ENCODE results near the gene SCAI. TPM values are rescaled to one million over a fixed set of nuclear protein-coding genes. Genes with fewer than 3 reads are reported as not detected.
"Not testable (repeated sequence)": the region's sequence is repeated elsewhere in the genome, so short reads cannot be mapped to it uniquely, and the experiment has no call there.

The SCAI gene
- total RNA-seq, 1 donor from 2014 or later = 7.2 TPM

- DNase-seq (ENCODE audit: low spot score) = no peak
These were observed 195.5 kb downstream of the SCAI start for GRCh38 chr9:124947727-124948391.

GRCh38 chr9:124946167-124946566, 197.2 kb downstream of the SCAI start:
- DNase-seq (ENCODE audit: low spot score) = no peak

- DNase-seq (ENCODE audit: low spot score) = peak; percentile 70
These were observed 201.4 kb downstream of the SCAI start for GRCh38 chr9:124941679-124942561.

GRCh38 chr9:124940894-124941678, 202.2 kb downstream of the SCAI start, which contains the start of gene GOLGA1:
GOLGA1 (minus strand) TSS chr9:124941083; CDS start chr9:124938711, 2,372 bp downstream.
- peak; percentile 95 for DNase-seq (ENCODE audit: low spot score)

- DNase-seq (ENCODE audit: low spot score) = no peak
These were observed 202.8 kb downstream of the SCAI start for GRCh38 chr9:124940521-124940893.

GRCh38 chr9:124939944-124940343, 203.4 kb downstream of the SCAI start:
- no peak for DNase-seq (ENCODE audit: low spot score)

GRCh38 chr9:124934290-124934689, 209.0 kb downstream of the SCAI start:
- DNase-seq (ENCODE audit: low spot score) = no peak

GRCh38 chr9:124932333-124932732, 211.0 kb downstream of the SCAI start:
- no peak for DNase-seq (ENCODE audit: low spot score)

GRCh38 chr9:124929464-124929863, 213.9 kb downstream of the SCAI start:
- no peak for DNase-seq (ENCODE audit: low spot score)

GRCh38 chr9:124928116-124928515, 215.2 kb downstream of the SCAI start:
- DNase-seq (ENCODE audit: low spot score) = no peak

GRCh38 chr9:124920394-124920793, 222.9 kb downstream of the SCAI start:
- DNase-seq (ENCODE audit: low spot score) = not testable (repeated sequence)

GRCh38 chr9:124914753-124915405, 228.4 kb downstream of the SCAI start:
- DNase-seq (ENCODE audit: low spot score) = no peak

- no peak for DNase-seq (ENCODE audit: low spot score)
These were observed 229.9 kb downstream of the SCAI start for GRCh38 chr9:124913378-124913777.

GRCh38 chr9:124911766-124912165, 231.6 kb downstream of the SCAI start:
- no peak for DNase-seq (ENCODE audit: low spot score)

GRCh38 chr9:124908098-124908497, 235.2 kb downstream of the SCAI start:
- DNase-seq (ENCODE audit: low spot score) = no peak

GRCh38 chr9:124906966-124907365, 236.4 kb downstream of the SCAI start:
- no peak for DNase-seq (ENCODE audit: low spot score)

GRCh38 chr9:124899845-124900244, 243.5 kb downstream of the SCAI start:
- DNase-seq (ENCODE audit: low spot score) = no peak

- DNase-seq (ENCODE audit: low spot score) = no peak
These were observed 245.5 kb downstream of the SCAI start for GRCh38 chr9:124897570-124898460.

- DNase-seq (ENCODE audit: low spot score) = no peak
These were observed 248.6 kb downstream of the SCAI start for GRCh38 chr9:124894741-124895170.

GRCh38 chr9:124894035-124894740, 249.1 kb downstream of the SCAI start:
- no peak for DNase-seq (ENCODE audit: low spot score)

Measured in ureter (tissue), 1 donor.